ENCODE results near the gene EPG5.

Gene EPG5

DNA sequence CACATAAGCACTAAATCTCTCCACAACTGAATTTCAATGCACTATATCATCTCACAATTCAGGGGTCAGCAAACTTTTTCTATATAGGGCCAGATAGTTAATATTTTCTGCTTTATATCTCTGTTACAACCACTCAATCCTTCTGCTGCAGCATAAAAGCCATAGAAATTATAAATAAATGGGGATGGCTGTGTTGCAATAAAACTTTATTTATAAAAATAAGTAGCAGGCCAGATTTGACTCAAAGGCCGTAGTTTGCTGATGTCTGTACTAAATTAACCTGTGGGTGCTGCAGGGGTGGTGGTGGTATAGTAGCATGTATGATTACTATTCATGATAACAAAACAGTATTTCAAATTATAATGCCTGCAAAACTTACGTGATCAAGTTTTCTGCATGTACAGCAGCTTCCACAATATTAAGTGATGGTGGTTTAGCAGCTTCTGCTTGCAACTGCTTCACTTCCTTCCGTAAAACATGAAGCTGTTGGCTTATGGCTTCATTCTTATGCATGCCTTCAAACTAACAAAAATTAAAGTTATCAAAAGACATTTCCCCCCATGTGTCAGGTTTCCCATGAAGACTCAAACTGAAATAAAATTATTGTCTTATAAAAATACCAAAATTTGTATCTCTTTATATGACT is 77.6 kb downstream of the EPG5 start:
- TF ChIP-seq RAD21 (IDR thresholded peaks at IDR 0.05; ENCODE audit: low read depth) = no peak
- TF ChIP-seq, protein P1, sequence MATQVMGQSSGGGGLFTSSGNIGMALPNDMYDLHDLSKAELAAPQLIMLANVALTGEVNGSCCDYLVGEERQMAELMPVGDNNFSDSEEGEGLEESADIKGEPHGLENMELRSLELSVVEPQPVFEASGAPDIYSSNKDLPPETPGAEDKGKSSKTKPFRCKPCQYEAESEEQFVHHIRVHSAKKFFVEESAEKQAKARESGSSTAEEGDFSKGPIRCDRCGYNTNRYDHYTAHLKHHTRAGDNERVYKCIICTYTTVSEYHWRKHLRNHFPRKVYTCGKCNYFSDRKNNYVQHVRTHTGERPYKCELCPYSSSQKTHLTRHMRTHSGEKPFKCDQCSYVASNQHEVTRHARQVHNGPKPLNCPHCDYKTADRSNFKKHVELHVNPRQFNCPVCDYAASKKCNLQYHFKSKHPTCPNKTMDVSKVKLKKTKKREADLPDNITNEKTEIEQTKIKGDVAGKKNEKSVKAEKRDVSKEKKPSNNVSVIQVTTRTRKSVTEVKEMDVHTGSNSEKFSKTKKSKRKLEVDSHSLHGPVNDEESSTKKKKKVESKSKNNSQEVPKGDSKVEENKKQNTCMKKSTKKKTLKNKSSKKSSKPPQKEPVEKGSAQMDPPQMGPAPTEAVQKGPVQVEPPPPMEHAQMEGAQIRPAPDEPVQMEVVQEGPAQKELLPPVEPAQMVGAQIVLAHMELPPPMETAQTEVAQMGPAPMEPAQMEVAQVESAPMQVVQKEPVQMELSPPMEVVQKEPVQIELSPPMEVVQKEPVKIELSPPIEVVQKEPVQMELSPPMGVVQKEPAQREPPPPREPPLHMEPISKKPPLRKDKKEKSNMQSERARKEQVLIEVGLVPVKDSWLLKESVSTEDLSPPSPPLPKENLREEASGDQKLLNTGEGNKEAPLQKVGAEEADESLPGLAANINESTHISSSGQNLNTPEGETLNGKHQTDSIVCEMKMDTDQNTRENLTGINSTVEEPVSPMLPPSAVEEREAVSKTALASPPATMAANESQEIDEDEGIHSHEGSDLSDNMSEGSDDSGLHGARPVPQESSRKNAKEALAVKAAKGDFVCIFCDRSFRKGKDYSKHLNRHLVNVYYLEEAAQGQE (IDR thresholded peaks at IDR 0.05; ENCODE audit: low read depth) = no peak
- no peak for TF ChIP-seq EP300 (IDR thresholded peaks at IDR 0.05; ENCODE audit: borderline replicate concordance)
- no peak for TF ChIP-seq EGR1 (IDR thresholded peaks at IDR 0.05)
- TF ChIP-seq NFIC (IDR thresholded peaks at IDR 0.05) = no peak
- TF ChIP-seq TAF1 (IDR thresholded peaks at IDR 0.05; ENCODE audit: low read depth) = no peak
- TF ChIP-seq ZBTB7A (IDR thresholded peaks at IDR 0.05; ENCODE audit: low read depth) = no peak
- TF ChIP-seq CREB1 (IDR thresholded peaks at IDR 0.05; ENCODE audit: low read depth) = no peak

DNA sequence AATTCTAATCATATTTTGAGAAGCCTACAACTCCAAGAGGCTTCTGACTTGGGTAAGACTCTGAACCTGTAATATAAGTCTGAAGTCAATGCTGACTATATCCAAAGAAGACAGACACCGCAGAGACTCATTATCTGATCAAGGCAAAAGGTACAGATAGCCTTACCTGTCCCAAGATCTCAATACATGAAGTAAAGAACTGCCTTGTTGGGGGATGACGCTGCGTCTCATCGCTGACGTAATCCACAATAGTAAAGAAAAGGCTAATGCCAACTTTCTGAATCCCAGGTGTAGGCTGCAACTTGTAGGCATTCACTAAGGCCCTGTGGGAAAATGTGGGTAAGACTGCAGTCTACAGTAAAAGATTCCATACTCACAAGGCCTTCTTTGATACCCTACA is 79.5 kb downstream of the EPG5 start:
- TF ChIP-seq, protein P2, sequence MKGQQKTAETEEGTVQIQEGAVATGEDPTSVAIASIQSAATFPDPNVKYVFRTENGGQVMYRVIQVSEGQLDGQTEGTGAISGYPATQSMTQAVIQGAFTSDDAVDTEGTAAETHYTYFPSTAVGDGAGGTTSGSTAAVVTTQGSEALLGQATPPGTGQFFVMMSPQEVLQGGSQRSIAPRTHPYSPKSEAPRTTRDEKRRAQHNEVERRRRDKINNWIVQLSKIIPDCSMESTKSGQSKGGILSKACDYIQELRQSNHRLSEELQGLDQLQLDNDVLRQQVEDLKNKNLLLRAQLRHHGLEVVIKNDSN (IDR thresholded peaks at IDR 0.05) = no peak
- TF ChIP-seq TEAD4 (IDR thresholded peaks at IDR 0.05) (no peak), ZBTB7A (IDR thresholded peaks at IDR 0.05; ENCODE audit: low read depth) (no peak), EP300 (IDR thresholded peaks at IDR 0.05; ENCODE audit: borderline replicate concordance) (no peak), TAF1 (IDR thresholded peaks at IDR 0.05; ENCODE audit: low read depth) (no peak), TCF12 (IDR thresholded peaks at IDR 0.05; ENCODE audit: low read depth) (no peak)
- TF ChIP-seq, protein P1 (IDR thresholded peaks at IDR 0.05; ENCODE audit: low read depth) = no peak

DNA sequence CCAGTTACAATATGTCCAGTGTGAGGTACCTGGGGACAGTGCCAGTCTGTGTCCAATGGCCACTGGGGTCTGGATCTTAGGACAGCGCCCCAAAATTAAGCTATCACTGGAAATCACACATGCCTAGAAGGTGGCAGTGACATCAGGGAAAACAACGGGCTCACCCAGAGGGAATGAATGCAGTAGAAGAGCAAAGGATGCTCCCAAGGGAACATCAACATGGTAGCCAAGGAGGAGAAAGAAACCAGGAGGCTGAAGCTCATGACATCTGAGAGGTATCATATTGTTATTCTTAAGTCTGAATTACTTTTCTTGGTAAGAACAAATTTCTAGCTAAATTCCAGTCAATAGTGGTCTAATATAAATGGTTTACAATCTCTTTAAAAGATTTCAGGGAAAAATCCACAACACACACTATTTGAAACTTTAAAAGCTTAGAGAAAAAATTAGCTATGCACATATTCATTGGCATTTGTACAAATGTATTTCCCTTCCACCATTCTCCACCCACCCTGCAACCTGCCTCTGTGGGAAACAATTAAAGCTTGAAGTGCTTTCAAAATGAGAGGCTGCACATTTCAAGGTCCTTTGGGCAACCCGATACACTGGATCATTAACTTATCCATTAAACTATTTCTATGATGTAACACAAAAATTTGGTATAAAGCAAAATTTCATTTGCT is 86.1 kb downstream of the EPG5 start:
- TF ChIP-seq NFIC (IDR thresholded peaks at IDR 0.05) (no peak), FOXM1 (IDR thresholded peaks at IDR 0.05; ENCODE audit: borderline replicate concordance, low read depth) (no peak)

DNA sequence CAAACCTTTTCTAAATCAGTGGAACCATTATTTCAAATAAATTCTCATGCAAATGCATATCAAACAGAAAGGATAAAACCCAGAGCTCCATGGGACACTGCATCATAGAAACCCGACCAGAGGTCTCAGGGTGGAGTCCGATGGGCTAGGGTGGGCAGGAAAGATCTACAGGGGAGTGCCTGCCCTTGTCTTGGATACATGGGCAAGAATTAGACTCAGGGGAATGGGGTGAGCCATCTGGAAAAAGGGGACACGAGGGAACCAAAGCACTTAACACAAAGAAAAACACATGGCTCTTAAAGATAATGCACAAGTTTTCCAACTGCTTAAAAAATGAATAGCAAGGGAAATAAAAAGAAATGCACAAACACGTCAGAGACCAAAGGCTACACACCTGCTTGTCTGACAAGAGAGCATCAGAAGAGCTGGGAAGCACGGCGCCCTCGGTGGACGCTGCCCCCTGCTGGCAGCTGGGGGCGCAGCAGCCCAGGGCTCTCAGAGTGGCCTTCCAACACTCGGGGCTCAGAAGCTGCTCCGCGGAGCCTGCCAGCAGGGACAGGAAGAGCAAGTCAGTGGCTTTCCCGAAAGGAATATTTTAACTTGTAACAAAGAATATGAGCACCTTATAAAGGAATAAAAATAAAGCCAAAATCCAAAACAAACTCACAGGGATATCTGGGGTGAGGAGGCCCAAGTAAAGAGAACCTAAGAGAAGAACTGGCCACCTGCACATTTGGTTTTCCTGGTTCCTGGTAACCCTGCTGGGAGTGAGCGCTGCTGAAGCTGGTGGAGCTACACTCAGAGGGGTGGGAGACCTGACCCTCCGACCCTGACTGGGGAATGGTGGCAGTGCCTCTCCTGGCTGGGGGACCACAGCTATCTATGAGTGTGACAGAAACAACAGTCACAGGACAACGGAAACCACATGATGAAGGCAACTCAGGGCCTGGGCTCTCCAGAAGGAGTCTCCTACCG is 87.2 kb downstream of the EPG5 start:
- TF ChIP-seq NFIC (IDR thresholded peaks at IDR 0.05) (no peak), EP300 (IDR thresholded peaks at IDR 0.05; ENCODE audit: borderline replicate concordance) (no peak), YY1 (IDR thresholded peaks at IDR 0.05; ENCODE audit: low read depth) (no peak), CEBPB (IDR thresholded peaks at IDR 0.05) (no peak), RAD21 (IDR thresholded peaks at IDR 0.05; ENCODE audit: low read depth) (peak; percentile 79)
- TF ChIP-seq, protein P1 (IDR thresholded peaks at IDR 0.05; ENCODE audit: low read depth) = no peak

DNA sequence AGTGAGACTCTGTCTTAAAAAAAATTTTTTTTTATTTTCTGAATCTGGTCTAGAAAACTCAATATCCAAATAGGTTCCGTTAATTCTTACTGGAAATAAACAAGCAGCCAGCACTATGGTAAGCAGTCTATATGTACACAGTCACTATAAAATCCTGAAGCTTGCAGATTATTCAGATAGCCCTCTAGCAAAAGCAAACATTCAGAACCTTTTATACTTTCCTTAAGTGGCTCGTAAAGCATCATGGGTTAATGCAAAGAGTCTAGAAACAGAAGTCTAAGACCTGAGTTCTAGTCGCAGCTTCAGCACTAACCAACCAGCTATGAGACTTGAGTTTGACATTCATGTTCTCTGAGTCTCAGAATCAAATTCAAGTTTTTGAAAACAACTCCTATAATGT is 89.7 kb downstream of the EPG5 start:
- no peak for TF ChIP-seq YY1 (IDR thresholded peaks at IDR 0.05; ENCODE audit: low read depth)
- TF ChIP-seq, protein P2 (IDR thresholded peaks at IDR 0.05) = no peak
- TF ChIP-seq FOXM1 (IDR thresholded peaks at IDR 0.05; ENCODE audit: borderline replicate concordance, low read depth) = no peak
- no peak for TF ChIP-seq TCF12 (IDR thresholded peaks at IDR 0.05; ENCODE audit: low read depth)
- no peak for TF ChIP-seq ZBTB7A (IDR thresholded peaks at IDR 0.05; ENCODE audit: low read depth)
- TF ChIP-seq, protein P3, sequence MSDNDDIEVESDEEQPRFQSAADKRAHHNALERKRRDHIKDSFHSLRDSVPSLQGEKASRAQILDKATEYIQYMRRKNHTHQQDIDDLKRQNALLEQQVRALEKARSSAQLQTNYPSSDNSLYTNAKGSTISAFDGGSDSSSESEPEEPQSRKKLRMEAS (IDR thresholded peaks at IDR 0.05) = no peak
